Activated CD8-positive, alpha-beta memory T cell treated with anti-CD3 and anti-CD28 coated beads for 1 hour (primary cell): ENCODE results near the gene CENPP.

Experiments
- DNase-seq, 2 donors: peaks; one replicate each; pipeline ENCODE4 v3.0.0-alpha.2; 2020; ENCODE audit warnings: low read depth in 1 of 2; ENCODE audit errors: extremely low read depth in 1 of 2

The CENPP gene

DNA sequence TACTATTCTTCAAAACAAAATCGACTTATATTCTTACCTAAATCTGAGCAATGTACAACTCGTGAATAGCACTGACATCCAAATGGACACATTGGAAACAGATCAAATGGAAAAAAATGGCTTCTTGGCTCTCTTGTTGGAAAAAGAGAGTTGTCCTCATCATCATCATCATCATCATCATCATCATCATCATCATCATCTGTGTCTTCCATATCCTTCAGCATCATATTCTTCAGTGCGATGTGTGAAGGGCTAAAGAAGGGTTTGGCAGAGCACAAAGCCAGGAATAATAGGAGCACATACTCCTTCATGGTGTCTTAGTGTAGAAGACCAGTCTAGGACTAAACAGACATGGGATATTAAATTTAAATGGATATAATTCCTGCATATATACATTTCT lies 148.8 kb downstream of the CENPP start:
- no peak for DNase-seq

DNA sequence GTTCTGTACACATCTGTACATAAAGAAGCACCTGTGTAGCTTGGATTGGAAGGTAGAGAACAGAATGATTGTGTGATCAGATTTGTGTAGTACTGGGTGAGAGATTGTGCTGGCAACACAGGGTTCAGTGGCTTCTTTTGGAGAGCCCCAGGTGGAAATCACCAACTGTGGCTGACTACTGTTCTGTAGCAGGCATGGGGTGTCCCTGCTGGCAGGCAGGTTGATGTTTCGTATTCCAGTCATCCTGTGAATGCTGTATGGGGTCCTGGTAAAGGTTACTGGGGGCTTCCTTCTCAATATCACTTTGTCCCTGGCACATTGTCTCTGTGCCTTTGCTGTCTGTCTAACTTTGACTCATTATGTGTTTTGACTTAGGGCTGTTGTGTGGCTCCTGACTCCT lies 151.2 kb downstream of the CENPP start:
- DNase-seq, result no peak

DNA sequence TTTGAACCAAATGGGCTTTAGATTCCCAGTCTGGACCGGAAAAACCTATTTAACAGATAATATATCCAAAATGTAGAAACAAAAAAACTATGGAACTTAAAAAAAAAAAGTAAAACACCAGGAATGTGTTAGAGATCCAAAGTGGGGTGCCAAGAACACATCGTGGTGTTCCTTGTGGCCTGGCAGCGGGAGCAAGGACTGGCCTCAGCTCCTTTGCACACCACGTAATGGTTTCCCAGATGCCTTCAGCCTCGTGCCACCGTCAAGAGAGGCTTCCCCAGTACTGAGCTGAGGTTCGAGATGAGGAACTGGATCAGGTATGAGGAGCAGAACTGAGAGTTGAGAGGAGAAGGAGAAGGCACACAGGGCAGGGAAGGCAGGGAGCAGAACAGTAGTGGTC lies 153.0 kb downstream of the CENPP start:
- DNase-seq, result no peak

DNA sequence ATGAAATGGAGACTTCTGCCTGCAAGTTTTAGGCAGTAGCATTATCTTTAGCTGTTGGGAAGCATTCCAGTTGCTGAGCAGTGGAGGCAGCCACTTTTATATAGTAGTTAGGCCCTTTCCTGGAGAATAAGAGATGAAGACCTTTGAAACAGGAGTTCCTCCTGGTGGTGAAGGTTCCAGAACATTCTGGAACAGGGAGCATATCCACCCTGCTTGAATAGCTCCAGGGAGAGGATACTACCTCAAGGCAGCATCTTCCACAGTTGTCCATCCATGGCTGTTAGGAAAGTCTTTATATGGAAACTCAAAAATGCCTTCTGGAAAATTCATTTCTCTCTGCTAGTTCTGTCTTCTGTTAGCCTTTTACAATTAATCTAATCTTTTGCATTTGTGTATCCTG lies 153.6 kb downstream of the CENPP start:
- DNase-seq, result no peak

DNA sequence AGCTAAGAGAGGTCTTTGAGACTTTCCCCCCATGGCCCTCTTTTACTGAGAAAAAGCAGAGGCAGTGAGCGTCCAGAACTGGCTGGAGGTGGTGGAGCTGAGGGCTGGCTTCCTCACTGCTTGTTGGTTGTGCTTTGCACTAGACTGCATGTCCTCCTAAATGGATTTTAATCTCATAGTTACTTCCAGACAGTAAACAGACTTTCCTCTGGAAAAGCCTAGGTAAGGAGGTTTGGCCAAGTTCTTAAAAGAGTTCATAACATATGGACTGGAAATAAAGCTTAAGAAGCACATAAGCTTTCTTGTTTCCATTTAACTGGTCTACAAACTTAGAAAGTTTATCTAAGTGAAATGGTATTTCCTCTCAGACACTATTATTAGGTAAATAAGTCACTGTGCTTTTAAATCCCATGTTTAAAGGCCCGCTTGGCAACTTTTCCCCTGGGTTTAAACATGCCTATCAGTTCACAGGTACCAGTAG lies 154.6 kb downstream of the CENPP start:
- DNase-seq, result no peak

DNA sequence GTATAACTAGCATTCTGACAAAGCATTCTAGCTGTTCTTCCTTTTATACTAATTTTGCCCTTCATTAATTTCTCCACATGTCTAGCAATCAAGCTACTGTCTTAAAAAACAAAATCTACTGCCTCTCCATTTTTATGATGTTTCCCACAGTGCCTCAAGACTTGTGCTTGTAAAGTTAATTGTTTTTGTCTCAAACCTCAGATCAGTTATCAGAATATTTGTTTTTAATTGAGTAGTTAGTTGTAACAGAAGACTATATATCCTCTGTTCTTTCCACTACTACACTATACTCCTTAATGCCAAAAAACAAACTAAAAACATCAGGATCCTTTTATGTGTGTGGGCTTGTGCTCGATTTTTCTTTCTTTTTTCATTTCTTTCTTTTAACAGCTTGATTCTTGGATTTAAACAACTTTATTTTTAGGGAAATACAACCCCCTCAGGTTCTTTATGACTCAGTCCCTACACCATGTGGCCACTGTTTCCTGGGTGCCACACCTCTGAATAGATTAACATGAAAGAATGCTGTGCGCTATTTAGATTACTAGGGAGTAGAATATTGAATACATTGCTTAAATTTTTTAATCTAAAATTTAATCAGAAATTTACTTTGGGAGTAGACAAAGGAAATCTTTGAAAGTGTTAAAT lies 155.4 kb downstream of the CENPP start:
- no peak for DNase-seq

DNA sequence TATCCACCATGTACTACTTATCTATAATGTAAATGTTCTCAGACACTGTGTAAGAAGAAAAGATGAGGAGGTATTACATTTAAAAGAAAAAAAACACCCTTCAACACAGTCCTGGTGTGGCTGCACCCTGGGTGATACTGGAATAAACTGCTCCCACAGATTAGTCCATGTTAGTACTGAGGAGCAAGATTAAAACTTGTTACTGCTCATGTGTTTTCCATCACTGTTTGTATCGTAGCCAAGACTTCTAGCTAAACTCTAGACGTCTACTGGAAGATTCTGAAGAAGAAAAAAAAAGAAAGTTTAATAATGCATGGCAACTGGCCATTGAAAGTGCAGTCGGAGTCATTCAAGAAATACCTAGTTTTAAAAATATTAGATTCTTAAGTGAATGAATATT lies 156.6 kb downstream of the CENPP start, which contains the start of gene ASPN:
ASPN (minus strand) TSS at position 178 of the 400 bp plus-strand sequence.
- DNase-seq, result no peak

DNA sequence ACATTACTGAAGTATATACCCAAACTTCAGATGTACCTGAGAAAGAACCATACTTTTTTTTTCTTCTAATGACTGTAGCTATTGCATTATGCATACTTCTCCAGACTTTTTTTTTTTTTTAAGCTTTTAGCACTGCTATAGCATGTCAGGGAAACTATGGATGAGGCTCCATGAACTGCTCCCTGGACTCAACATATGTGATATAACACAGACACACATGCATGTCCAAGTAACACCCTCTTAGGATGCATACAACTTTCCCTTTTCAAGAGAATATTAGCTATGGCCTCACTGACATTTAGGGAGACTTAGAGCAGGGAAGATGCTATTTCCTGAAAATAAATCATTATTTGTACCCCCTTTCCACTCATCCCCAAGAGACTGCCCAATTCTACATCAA lies 157.1 kb downstream of the CENPP start:
- DNase-seq, result no peak

DNA sequence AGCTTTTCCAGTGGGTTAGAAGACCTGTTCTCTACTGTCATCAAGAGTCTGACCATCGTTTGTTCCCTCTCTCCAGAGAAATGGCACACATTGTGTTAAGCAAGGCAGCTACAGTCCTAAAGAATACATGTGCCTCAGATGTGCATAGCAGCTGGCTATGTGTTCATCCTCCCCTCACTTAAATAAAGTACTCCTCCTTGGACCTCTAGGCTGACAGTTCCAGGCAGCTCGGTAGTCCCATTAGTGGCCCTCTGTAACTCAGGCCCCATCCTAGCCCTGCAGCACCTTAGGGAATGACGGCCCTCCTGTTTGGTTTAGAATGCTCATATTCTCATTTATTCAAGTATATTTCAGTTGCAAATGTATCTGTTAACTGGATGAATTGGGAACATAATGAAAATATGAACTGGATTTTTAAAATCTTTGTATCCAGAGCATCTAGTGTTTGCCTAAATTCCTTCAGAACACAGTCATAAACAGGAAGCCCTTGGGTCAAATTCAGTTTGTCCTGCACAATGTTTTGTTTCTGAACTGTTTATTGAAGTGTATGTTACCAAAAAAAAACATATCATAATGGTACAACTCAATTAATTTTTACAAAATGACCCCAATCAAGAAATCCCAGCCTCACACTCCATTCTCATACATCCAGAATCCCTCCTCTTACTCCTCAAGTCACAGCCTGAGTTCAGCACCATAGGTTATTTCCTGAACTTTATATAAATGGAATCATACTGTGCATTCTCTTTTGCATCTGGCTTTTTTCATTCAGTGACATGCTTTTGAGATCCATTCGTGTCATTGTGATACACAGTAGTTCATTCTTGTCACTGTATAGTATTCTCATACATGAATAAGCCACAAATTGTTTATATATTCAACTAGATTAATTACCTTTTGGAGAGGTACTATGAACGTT lies 158.1 kb downstream of the CENPP start:
- no peak for DNase-seq

DNA sequence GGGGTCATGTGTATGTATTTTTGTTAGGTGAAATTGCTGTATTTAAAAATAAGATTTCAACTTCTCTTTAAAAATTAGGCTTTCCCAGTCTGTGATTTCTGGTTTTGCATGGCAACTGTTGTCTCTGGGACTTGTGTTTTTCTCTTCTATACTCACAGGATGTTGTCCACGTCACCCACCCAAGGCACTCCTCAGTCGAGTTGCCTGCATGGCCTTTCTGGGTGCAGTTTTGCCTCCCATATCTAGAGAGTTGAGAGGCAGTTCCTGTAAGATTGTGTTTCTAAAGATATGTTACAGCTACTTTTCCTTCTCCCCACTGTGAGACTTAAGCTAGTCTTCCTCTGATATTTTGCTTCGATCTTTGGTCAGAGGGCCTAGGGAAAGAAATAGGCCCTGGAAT lies 158.8 kb downstream of the CENPP start:
- no peak for DNase-seq

DNA sequence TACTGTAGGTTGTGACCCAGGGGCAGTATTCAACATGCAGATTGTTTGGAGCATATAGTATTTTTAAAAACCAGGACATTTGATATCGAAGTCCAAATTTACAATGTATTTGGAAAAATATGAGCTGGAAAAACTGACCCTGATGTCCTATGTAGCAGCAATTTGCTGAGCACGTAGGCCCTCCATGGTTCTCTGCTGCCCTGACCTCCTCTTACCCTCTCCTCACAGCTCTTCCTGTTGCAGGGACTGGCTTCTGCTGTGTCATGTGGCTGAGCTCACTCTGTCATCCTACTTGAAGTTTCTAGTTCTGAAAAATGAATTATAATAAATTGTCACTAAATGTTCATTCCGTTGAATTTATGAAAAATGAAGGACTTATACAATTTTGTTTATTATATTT lies 160.6 kb downstream of the CENPP start:
- DNase-seq, result no peak

DNA sequence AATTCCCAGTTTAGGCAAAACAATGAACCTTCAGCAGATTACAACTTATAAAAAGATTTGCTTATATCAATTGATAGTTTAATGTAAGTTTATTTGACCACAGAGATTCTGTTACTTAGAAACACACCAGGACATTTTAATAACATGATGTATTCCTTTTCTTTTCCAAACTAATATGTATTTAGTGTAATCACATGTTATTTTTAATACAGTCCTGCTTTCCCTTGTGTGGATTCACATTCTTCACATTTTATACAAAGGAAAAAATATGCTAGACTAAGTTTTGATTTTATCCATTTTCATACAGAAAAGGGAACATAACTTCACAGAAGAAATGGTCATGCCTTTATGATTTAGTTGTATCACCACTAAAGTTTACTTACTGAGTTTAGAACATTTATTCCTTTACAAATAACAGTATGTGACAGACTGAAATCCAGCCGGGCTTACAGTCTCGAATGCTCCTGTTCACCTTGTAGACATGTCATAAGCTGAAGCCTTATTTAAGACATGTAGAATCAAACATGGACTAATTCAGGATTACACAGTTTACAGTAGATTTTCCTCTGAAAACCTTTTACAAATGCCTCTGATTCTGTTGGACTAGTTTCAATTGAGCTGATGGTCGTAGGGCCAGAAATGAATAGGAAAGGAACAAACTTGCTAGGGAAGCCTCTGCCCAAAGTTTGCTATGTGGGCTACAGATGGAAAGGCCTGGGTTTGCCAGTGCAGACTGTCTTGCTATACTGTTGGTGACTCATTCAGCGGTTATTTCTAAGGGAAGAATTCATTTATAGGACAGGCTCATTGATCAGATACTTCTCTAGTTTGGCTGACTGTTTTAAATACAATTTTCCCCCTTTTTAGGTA lies 163.2 kb downstream of the CENPP start:
- no peak for DNase-seq

DNA sequence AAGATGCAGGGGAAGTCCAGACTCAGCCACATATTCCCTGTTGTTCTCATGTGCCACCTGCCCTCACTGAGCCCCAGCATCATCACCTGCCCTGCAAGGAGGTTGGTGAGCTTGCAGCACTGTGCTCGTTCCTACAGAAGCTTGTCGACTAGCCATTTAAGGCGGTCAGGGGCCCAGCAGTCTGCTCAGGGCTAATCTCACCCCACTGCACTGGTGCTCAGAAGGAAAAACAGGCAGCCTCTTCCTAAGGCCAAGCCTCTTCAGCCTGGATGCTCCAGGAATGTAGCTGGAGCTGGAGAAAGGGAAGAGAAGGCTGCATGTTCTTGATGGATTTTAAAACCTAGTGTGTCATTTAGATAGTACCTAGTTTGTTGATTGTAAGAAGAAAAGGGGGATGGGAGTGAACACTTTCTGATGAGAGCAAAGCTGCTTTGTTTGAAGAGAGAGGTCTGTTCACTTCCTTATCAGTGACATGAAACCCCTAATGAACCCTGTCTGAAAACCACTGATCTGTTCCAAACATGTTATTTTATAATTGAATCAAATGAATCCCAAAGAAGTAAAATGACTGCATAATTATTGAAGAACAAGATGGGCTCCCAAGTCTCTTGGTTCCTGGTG lies 167.1 kb downstream of the CENPP start:
- DNase-seq, result no peak

DNA sequence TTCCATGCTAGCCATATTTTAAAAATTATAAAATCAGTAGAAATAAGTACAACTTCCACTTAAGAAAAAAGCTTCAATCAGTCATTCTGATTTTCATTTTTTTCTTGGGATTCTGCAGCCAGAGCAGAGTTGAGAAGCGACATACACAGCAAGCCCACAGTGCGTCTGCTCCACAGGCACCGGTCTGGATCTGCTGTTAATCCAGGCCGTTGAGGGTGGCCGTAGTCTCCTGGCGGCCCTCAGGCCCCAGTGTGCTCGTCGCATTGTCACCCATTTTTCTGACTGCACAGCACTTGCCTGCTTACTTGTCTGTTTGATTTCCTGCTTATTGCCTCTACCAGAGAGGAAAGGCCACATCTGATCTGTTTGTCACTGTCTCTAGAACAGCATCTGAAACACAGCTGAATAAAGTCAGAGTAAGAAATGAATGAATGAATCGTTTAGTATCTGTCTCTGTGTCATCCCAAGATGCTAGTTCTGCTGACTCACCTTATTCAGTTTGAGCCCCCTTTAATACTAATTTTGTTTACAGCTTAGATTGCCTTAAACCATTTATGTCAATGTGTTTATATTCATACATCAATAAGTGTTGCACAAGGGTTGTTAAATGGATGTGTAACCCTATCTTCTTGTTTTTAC lies 168.1 kb downstream of the CENPP start:
- no peak for DNase-seq

DNA sequence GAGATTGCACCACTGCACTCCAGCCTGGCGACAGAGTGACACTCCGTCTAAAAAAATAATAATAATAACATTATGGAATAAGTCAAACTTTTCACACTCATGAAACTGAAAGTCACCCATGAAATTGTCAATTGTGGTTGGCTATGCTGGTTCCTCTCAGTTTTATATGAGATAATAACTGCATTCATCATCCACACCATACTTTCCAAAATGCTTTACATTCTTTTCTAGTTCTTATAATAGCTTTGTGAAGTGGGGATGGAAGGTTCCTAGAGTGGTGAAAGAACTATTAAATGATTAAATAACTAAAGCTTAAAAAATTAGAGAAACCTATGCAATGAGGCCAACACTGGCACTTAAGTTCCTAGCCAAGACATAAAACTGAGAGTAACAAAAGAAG lies 169.1 kb downstream of the CENPP start:
- DNase-seq, result no peak

DNA sequence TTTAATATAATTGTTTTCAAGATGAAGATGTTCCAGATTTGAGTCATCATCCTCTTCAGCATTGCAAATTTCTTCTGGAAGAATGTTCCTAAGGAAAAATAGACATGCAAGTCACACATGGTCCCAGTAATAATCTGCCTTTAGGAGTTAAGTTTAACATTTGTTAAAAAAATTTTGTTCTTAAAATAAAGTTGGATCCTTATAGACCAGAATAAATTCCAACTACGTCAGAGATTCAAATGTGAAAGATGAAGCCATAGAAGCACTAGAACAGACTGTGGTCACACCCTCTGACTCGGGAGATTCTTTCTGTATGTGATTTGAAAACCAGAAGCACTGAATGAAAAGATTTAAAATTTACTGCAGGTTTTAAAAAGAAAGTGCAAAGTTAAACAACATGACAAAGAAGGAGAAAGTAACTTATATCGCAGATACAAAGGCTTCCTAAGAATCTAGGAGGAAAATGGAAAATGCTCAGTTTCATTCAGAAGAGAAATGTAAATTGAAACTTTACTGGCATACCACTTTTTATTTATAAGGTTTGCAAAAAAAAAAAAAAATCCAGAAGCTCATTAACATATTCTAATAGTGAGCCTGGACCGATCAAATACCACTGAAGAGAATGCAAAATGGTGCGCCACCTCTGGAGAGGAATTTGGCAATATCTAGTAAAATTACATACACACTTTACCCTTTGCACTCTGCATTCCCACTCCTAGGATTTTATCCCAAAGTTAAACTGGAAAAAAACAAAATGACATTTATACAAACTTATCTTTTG lies 170.8 kb downstream of the CENPP start:
- DNase-seq, result no peak

DNA sequence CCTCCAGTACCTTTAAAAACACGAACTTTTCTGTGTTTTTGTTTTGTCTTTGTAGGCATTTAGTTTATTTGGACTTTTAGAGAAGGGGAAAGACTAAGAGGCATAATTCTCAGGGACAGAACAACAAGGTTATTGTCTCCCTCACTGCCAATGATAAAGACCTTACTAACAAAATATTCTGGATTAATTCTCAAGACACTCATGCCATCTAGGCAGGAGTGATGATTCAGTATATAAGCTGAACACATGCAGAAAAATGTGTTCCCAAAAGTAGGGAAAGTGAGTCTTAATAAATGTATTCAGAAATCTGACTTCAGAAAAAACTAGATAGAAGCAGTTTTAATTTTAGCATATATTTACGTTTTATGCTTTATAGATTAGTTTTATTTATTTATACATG lies 173.9 kb downstream of the CENPP start:
- no peak for DNase-seq

DNA sequence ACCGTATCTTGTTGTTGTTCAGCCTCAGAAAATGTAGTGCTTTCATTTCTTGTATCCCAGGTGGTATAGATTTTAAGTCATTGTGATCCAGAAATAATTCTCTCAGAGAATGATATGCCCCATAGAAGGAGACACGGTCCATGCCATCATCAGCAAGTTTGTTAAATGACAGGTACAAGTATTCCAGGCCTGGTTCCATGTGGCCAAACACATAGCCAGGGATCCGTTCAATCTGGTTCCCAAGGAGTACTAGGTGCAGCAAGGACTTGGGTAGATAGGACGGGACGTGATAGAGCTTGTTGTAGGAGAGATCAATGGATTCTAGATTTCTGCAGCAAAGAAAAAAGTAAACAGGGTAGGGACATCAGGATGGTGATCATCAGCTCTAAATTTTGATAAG lies 175.0 kb downstream of the CENPP start:
- no peak for DNase-seq

DNA sequence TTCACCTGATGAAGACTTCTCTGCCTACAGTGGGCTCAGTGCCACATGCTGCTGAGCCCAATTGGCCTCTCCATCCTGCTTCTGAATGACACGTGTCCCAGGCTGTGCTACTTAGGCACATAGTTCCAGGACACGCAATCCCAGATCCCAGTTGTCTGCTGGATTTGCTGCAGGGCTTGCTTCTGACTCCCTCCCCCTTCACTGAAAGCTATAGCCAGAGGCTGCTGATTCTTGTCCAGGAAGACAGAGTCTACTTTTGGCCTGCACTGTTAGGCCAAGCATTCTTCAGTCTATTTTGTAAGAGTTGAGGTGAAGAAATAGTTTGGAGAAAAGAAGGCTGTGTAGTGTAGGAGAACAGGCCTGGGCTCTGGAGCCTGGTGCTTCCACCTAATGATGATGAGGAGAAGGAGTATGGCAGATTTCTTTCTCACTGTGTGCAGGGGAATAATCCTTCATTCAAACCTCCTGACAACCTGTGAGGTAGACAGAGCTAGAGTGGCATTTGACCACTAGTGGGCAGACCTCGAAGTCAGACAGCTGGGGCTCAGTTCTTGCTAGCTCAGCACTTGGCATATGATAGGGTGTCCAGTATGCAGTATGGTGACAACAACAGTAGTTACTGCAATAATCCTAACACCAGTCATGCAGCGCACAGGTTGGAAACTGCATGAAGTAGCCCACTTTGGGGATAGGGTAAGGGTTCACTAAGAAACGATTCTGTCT lies 176.1 kb downstream of the CENPP start:
- no peak for DNase-seq
